ENCODE measurements around the gene PAK1. TPM values are rescaled to one million over a fixed set of nuclear protein-coding genes. Genes with fewer than 3 reads are reported as not detected.

Gene PAK1
- polyA plus RNA-seq, 1 donor = 81.0 TPM

- Histone ChIP-seq H3K36me3 (ENCODE audit: control insufficient read depth, insufficient read depth, low read length) (no peaks in the 10 kb centered on the region), H3K4me1 (ENCODE audit: control insufficient read depth, insufficient read depth, low read length) (no peaks in the 10 kb centered on the region), H3K9me3 (ENCODE audit: control insufficient read depth, low read depth, low read length) (peaks cover 5% of the 10 kb centered on the region), H3K27me3 (ENCODE audit: control insufficient read depth, insufficient read depth, low read length) (no peaks in the 10 kb centered on the region), H3K27ac (ENCODE audit: low read length) (no peak overlapping the region), H3K4me3 (ENCODE audit: low read length) (no peak overlapping the region)
- WGBS (ENCODE audit: insufficient coverage, low lambda C conversion rate) = no CpG with 5 or more reads among the region's 2 CpGs
- no peak for DNase-seq
Measured at GRCh38 chr11:77487790-77488189, 13.9 kb upstream of the PAK1 start.

GRCh38 chr11:77479746-77480352 lies 6.0 kb upstream of the PAK1 start:
- Histone ChIP-seq H3K4me3 (ENCODE audit: low read length) (no peak overlapping the region), H3K9me3 (ENCODE audit: control insufficient read depth, low read depth, low read length) (no peaks in the 10 kb centered on the region), H3K27me3 (ENCODE audit: control insufficient read depth, insufficient read depth, low read length) (no peaks in the 10 kb centered on the region), H3K36me3 (ENCODE audit: control insufficient read depth, insufficient read depth, low read length) (no peaks in the 10 kb centered on the region), H3K4me1 (ENCODE audit: control insufficient read depth, insufficient read depth, low read length) (peaks cover 10% of the 10 kb centered on the region), H3K27ac (ENCODE audit: low read length) (no peak overlapping the region)
- WGBS (ENCODE audit: insufficient coverage, low lambda C conversion rate) = no CpG with 5 or more reads among the region's 2 CpGs
- no peak for DNase-seq

GRCh38 chr11:77475206-77475605 lies 1.3 kb upstream of the PAK1 start:
- DNase-seq = peak; percentile 70 to 92
- 24% methylated on average over 2 of the region's 5 CpGs for WGBS (ENCODE audit: insufficient coverage, low lambda C conversion rate)
- Histone ChIP-seq H3K27ac (ENCODE audit: low read length) (peak overlapping the region; percentile 88), H3K36me3 (ENCODE audit: control insufficient read depth, insufficient read depth, low read length) (no peaks in the 10 kb centered on the region), H3K27me3 (ENCODE audit: control insufficient read depth, insufficient read depth, low read length) (no peaks in the 10 kb centered on the region), H3K4me3 (ENCODE audit: low read length) (peak overlapping the region; percentile 69), H3K9me3 (ENCODE audit: control insufficient read depth, low read depth, low read length) (no peaks in the 10 kb centered on the region), H3K4me1 (ENCODE audit: control insufficient read depth, insufficient read depth, low read length) (peaks cover 31% of the 10 kb centered on the region)

GRCh38 chr11:77474684-77475060 lies 778 bp upstream of the PAK1 start:
- DNase-seq = peak; percentile 52 to 83
- WGBS (ENCODE audit: insufficient coverage, low lambda C conversion rate) = 33% methylated on average over 1 of the region's 10 CpGs
- peak overlapping the region; percentile 69 for H3K4me3 ChIP-seq (ENCODE audit: low read length)

GRCh38 chr11:77472991-77473800 lies 698 bp downstream of the PAK1 start:
- H3K9me3 ChIP-seq (ENCODE audit: control insufficient read depth, low read depth, low read length) = no peaks in the 10 kb centered on the region
- DNase-seq = peak in 1 of 2 donors; percentile 70
- H3K27me3 ChIP-seq (ENCODE audit: control insufficient read depth, insufficient read depth, low read length) = no peaks in the 10 kb centered on the region
- peaks cover 44% of the 10 kb centered on the region for H3K4me1 ChIP-seq (ENCODE audit: control insufficient read depth, insufficient read depth, low read length)
- peak overlapping the region; percentile 88 for H3K27ac ChIP-seq (ENCODE audit: low read length)
- WGBS (ENCODE audit: insufficient coverage, low lambda C conversion rate) = no CpG with 5 or more reads among the region's 80 CpGs
- H3K4me3 ChIP-seq (ENCODE audit: low read length) = peak overlapping the region; percentile 69
- H3K36me3 ChIP-seq (ENCODE audit: control insufficient read depth, insufficient read depth, low read length) = no peaks in the 10 kb centered on the region

More at GRCh38 chr11:77474684-77475060, 778 bp upstream of the PAK1 start:
- Histone ChIP-seq H3K27me3 (ENCODE audit: control insufficient read depth, insufficient read depth, low read length) (no peaks in the 10 kb centered on the region), H3K27ac (ENCODE audit: low read length) (peak overlapping the region; percentile 88), H3K36me3 (ENCODE audit: control insufficient read depth, insufficient read depth, low read length) (no peaks in the 10 kb centered on the region), H3K4me1 (ENCODE audit: control insufficient read depth, insufficient read depth, low read length) (peaks cover 35% of the 10 kb centered on the region), H3K9me3 (ENCODE audit: control insufficient read depth, low read depth, low read length) (no peaks in the 10 kb centered on the region)

- Histone ChIP-seq H3K36me3 (ENCODE audit: control insufficient read depth, insufficient read depth, low read length) (no peaks in the 10 kb centered on the region), H3K4me1 (ENCODE audit: control insufficient read depth, insufficient read depth, low read length) (peaks cover 49% of the 10 kb centered on the region), H3K27me3 (ENCODE audit: control insufficient read depth, insufficient read depth, low read length) (no peaks in the 10 kb centered on the region), H3K9me3 (ENCODE audit: control insufficient read depth, low read depth, low read length) (no peaks in the 10 kb centered on the region), H3K4me3 (ENCODE audit: low read length) (no peak overlapping the region), H3K27ac (ENCODE audit: low read length) (peak overlapping the region; percentile 88)
- WGBS (ENCODE audit: insufficient coverage, low lambda C conversion rate) = 0% methylated on average over 1 of the region's 3 CpGs
- DNase-seq = peak; percentile 93 to 97
Measured at GRCh38 chr11:77471558-77472193, 2.2 kb downstream of the PAK1 start.

- 100% methylated on average over 1 of the region's 5 CpGs for WGBS (ENCODE audit: insufficient coverage, low lambda C conversion rate)
- Histone ChIP-seq H3K9me3 (ENCODE audit: control insufficient read depth, low read depth, low read length) (no peaks in the 10 kb centered on the region), H3K27me3 (ENCODE audit: control insufficient read depth, insufficient read depth, low read length) (no peaks in the 10 kb centered on the region), H3K36me3 (ENCODE audit: control insufficient read depth, insufficient read depth, low read length) (no peaks in the 10 kb centered on the region), H3K27ac (ENCODE audit: low read length) (peak overlapping the region; percentile 88), H3K4me3 (ENCODE audit: low read length) (no peak overlapping the region), H3K4me1 (ENCODE audit: control insufficient read depth, insufficient read depth, low read length) (peaks cover 45% of the 10 kb centered on the region)
- DNase-seq = no peak
Measured at GRCh38 chr11:77470971-77471370, 2.9 kb downstream of the PAK1 start.

- H3K4me1 ChIP-seq (ENCODE audit: control insufficient read depth, insufficient read depth, low read length) = peaks cover 40% of the 10 kb centered on the region
Measured at GRCh38 chr11:77470504-77470903, 3.4 kb downstream of the PAK1 start.

GRCh38 chr11:77468527-77468926 lies 5.4 kb downstream of the PAK1 start:
- Histone ChIP-seq H3K27me3 (ENCODE audit: control insufficient read depth, insufficient read depth, low read length) (no peaks in the 10 kb centered on the region), H3K4me3 (ENCODE audit: low read length) (no peak overlapping the region), H3K27ac (ENCODE audit: low read length) (no peak overlapping the region), H3K9me3 (ENCODE audit: control insufficient read depth, low read depth, low read length) (no peaks in the 10 kb centered on the region), H3K36me3 (ENCODE audit: control insufficient read depth, insufficient read depth, low read length) (no peaks in the 10 kb centered on the region), H3K4me1 (ENCODE audit: control insufficient read depth, insufficient read depth, low read length) (peaks cover 39% of the 10 kb centered on the region)
- DNase-seq = no peak
- no CpG with 5 or more reads among the region's 1 CpG for WGBS (ENCODE audit: insufficient coverage, low lambda C conversion rate)

More at GRCh38 chr11:77470504-77470903, 3.4 kb downstream of the PAK1 start:
- 20% methylated on average over 1 of the region's 2 CpGs for WGBS (ENCODE audit: insufficient coverage, low lambda C conversion rate)
- Histone ChIP-seq H3K4me3 (ENCODE audit: low read length) (no peak overlapping the region), H3K27me3 (ENCODE audit: control insufficient read depth, insufficient read depth, low read length) (no peaks in the 10 kb centered on the region), H3K9me3 (ENCODE audit: control insufficient read depth, low read depth, low read length) (no peaks in the 10 kb centered on the region), H3K27ac (ENCODE audit: low read length) (peak overlapping the region; percentile 88), H3K36me3 (ENCODE audit: control insufficient read depth, insufficient read depth, low read length) (no peaks in the 10 kb centered on the region)
- peak in 1 of 2 donors; percentile 60 for DNase-seq

GRCh38 chr11:77467993-77468392 lies 5.9 kb downstream of the PAK1 start:
- Histone ChIP-seq H3K27ac (ENCODE audit: low read length) (no peak overlapping the region), H3K36me3 (ENCODE audit: control insufficient read depth, insufficient read depth, low read length) (no peaks in the 10 kb centered on the region), H3K4me1 (ENCODE audit: control insufficient read depth, insufficient read depth, low read length) (peaks cover 39% of the 10 kb centered on the region), H3K27me3 (ENCODE audit: control insufficient read depth, insufficient read depth, low read length) (no peaks in the 10 kb centered on the region), H3K9me3 (ENCODE audit: control insufficient read depth, low read depth, low read length) (no peaks in the 10 kb centered on the region), H3K4me3 (ENCODE audit: low read length) (no peak overlapping the region)
- 83% methylated on average over 2 of the region's 2 CpGs for WGBS (ENCODE audit: insufficient coverage, low lambda C conversion rate)
- peak; percentile 35 to 75 for DNase-seq
